DMS 273 (cell line): ENCODE data around the gene MTSS2.

Experiments
- DNase-seq: peaks from one replicate; lab custom pipeline; 2025; ENCODE audit not compliant: unreplicated experiment; lab: John Stamatoyannopoulos, UW

Gene MTSS2

DNA sequence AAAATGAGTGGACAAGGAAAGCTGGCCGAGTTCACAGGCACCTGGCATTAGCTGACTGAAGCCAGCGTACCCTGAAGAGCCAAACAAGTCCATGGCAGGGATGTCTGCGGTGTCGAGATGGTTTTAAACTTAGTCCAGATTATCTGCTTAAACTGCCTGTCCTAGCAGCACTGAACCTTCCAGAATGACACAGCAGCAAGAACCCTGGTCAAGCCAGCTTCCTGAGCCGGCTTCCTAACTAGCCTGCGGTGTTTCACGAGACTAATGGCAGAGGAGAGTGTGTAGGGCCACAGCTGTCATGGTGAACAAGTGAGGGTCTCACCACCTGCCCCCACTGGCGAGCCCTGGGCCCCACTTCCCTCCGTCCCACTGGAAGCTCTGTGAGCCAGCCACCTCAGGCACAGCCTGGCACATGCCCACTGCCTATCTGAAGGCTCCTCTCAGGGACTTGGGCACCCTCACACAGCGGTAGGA is 28.8 kb upstream of the MTSS2 start:
- DNase-seq, result no peak

DNA sequence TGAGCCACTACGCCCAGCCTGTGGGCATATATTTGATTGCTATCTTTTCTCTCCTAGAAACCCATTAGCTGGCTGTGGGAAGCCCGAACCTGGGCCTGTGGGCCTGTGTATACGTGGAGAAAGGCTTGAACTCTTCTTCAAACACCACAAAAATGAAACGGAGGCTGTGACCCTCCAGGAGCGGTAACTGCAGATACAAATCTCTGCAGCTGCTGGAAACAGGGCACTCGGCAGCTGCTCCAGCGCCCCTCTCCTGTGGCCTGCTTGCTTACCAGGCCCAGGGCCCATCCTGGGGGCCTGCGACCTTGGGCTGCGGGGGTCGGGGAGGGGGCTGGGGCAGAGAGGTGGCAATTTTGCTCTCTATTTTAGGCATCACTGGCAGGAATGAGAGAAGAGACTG is 28.0 kb upstream of the MTSS2 start:
- no peak for DNase-seq

DNA sequence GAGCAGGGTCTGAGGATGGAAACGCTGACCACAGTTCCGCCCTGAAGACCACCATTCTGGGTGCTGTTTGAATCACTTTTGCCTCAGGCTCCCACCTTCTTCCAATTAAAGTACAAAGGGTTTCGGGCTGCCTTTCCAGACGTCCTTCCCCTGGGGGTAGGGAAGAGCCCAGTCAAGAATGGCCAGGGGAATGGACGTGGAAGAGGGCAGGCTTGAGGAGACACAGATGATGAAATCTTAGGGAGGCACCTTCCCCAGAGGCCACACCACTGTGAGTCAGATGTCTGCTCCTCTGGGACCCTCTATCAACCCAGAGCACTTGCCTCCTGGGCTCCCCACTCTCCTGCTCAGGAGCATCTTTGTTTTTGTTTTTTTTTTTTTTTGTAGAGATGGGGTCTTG is 27.5 kb upstream of the MTSS2 start:
- DNase-seq, result no peak

DNA sequence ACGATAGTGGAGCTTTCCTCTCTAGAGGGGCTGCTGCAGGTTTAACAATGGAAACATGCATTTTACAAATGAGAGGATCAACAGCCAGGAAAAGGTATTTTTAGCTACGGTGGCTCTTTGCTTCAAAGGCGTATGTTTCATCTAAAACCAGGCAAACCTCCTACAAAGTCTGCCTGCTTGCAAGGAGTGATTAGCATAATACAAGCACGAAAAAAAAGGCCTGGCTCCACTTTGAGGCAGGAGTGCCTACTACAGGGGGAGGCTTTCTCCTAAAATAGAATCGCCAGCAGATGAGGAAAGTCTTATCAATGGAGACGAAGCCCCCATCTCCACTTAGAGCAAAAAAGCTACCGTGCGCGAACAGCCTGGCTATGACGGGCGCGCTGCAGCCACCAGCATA is 27.1 kb upstream of the MTSS2 start:
- DNase-seq, result no peak

DNA sequence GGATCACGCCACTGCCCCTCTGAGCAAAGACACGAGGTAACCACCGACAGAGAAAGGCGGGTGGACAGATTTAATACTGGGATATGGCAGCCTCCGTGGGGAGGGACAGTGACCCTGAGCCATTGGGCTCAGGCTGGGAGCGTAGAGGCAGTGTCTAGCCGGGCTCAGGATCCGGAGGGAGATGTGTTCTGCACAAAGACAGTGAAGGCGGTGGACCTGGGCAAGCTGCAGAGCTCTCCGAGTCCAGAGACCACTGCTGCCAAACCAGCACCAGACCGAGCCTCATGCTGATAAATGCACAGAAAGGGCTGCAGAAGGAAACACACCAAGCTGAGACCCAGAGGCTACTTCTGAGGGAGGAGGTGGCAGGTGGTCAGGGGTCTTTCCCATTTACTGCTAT is 26.5 kb upstream of the MTSS2 start:
- DNase-seq, result no peak

DNA sequence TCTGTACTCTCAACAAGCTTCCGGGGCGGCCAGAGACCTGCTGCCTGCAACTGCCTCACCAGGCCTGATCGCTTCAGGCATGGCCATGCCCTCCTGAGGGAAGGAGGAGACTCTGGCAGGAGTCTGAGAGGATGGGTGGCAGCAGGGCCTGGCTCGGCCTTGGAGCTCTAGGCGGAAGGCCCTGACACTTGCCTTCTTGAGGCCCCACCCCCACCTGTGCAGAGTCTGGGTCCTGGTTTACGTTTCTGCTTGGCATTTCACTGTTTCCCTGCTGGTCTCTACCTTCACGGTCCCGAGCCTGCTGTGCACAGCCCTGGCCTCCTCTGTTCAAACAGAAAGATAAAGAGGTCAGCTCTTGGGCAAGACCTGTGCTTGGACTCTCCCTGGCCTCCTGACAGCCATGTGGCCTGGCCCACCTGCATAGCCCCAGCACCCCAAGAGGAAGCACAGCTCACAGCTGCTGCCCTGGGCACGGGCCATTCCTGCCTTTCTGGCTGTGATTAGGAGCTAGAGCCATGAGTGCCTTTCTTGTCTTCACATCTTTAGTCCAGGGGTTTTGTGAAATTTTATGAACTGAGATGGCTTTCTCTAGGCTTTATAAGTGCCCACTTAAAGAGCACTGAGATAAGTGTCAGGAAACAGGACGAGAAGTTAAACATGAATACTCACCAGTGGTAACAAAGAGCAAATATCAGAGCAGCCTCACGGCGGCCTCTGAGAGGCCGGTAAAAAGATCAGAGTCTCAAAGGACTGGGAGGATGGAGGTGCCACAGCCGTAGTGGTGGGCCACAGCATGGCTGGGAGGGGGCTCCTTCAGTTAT is 25.6 kb upstream of the MTSS2 start:
- DNase-seq, result no peak

DNA sequence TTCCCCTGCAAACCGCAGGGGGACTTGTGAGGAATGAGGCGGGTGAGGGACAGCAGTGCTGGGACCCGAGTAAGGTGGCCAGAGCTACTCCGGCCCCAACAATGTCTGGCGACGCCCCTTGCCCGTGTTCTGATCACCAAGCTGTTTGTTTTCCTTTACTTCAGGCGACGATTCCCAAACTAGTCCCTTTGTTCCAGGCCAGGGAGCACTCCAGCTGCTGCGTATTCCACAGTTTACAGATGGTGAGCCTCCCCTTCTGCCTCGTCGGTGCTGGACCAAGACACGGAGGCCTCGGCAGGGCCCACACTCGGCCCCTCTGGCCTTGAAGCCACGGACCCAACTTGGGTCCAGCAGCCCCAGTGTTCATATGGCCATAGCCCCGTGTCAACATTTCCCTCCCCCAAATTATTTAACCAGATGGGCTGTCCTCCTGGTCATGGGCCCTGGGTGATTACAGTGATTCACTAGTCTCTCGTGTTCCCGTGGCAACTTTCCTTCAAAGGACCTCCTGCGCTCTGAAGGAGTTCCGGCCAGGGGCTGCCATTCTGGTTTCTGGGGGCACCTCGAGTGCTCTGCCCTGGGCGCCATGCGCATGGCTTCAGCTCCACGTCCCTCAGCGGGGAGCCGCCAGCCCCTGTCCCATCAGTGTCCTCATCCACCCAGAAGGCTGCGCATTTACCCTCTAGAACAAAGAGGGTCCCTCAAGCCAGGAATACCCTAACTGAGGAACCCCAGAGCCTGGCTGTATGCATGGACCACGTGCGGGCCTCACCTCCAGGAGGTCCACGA is 24.8 kb upstream of the MTSS2 start:
- DNase-seq, result peak; percentile 49

DNA sequence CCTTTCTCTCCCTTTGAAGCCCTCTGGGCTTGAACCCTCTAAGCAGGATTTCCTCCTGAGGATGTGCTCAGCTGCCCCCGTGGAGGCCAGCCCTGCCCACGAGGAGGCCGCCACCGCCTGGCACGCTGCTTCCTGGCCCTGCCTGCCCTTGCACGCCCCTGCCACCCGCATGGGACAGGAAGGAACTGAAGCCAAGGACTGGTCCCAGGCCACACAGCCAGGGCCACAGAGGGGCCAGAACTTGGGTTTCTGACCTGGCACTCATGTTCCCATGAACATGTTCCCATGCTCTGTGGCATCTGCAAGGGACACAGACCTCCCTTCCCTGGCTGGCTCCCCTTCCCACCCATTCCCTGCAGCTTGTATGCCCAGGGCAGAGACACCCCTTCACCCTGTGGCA is 24.1 kb upstream of the MTSS2 start:
- no peak for DNase-seq

DNA sequence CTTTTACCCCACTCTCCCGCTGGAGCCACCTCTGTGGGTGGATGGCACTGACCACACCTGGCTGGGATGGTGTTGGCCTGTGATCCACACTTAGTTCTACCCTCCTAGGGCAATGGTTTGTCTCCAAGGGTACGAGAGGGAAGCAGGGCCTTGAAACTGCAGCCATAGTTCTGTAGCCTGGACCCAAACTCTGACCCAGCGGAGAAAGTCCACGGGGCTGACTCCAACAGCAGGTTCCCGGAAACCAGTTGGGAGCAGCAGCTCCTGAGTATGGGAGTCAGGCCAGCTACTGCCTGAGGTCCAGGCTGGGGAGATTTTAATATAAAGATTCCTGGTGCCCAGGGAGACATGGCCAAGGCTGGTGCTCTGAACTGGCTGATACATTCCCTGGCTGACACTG is 23.6 kb upstream of the MTSS2 start:
- DNase-seq, result no peak

DNA sequence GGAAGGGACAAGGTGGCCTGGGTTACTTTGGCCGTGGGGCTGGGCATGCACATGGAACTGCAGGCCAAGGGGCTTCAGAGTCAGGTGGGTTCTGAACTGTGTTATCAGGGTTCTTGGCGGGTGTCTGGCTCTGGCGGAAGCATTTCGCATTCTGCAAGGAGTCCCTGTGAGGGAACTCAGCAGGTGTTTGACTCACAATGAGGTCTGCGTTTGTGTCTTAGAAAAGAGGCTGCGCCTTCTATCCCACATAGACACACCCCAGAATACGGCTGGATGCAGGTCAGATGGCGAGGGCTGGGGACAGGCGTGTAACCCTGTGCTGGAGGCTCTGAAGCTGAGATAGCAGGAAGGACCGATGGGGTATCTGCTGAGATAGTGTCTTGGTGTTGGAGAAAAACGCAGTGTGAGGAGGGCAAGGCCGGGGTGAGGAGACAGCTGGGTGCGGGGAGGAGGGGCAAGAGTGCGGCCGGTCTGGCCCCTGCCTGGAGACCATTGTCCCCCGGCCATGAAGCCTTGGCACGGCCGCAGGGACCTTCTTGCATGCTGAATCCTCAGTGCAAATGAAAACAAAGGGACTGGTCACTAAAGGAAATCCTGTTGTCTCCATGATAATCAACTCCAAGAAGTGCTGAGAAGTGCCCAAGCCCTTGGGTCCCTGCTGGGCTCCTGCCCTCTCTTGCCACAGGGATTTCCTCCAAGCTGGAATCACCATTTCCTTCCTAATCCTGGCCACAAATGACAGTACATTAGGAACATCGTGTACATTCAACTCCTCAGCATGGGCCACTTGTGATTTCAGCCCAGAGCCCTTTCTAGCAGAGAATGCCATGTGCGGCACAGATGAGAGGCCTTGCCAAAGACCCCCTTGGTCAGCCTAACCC is 22.8 kb upstream of the MTSS2 start:
- no peak for DNase-seq

DNA sequence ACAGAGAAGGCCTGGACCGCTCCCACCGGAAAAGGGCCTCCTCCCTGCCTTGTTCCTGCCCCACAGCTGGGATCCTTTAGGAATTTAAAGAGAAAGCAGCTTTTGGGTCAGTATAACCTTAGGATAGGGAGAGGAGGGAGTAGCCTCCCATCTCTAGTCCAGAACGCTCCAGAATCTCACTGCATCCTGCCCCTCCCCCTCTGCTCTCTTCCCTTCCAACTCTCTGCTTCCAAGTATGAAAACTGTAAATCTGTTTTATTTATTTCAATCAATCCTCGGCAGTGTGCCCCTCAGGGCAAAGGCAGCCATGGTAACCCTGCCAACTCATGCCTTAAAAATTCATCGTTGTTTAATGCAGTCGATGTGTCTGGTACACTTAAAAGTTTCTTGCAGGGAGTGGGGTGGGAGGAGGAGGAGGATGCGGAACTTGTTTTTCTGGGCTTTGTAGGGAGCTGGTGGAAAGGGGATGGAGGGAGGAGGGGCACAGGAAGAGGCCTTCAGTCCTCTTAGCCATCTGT is 21.2 kb upstream of the MTSS2 start:
- peak; percentile 40 for DNase-seq

DNA sequence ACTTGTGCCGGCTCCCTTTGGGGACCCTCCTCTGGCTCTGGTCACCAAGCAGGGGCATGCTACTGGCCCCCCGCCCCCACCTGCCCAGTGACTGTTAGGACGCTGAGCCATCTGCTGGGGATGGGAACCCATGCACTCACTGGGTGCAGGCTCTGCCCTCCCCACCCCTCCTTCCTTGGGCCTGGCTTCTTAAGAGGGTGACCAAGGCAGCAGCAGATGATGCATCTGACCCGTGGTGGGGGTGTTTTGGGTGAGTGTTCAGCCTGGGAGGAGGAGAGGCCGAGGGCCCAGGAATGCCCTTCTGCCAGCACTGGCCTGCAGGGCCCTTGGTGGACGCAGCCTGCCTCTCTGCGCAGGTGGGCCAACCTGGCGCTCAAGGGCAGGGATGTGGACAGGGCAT is 19.2 kb upstream of the MTSS2 start:
- DNase-seq, result no peak

DNA sequence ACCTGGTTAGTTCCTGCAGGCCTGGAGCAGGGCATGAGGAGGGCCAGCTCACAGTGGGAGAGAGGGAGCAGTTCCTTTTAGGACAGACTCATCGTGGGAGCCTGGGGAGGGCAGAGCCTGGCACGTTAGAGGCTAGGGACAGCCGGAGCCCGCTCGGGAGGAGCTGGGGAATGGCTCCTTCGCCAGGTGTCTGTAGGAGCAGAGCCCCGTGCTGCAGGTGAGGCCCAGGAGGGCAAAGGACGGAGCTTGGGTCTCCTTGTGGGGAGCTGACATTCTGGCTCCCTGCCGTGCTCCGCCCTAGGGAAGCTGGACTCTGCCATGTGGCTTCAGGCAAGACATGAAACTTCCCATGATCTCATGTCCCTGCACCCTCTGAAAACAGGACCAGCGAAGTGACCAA is 18.7 kb upstream of the MTSS2 start:
- DNase-seq, result peak; percentile 63

DNA sequence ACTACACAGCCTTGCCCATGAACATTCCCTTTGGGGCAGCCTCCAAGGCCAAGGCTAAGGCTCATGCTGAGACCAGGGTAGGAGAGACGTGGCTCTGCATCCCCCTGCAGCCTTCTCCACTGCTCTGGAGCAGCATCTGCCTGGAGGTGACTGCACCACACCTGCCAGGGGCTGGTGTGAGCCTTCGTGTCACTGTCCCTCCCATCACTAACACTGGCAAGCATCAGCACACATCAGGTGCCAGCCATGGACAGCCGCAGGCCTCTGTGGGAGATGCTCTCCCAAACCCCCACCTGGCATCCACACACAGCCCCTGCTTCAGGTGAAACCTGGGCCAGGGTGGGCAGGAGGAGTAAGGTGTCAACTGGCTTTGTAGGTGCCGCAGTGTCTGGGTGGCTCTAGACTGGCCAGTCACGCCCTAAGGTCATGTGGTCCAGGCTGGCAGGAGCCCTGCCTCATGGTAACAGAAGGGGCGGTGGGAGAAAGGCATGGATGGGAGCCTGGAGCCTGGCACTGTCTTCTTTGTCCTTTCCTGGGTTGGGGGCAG is 18.1 kb upstream of the MTSS2 start:
- DNase-seq, result no peak

DNA sequence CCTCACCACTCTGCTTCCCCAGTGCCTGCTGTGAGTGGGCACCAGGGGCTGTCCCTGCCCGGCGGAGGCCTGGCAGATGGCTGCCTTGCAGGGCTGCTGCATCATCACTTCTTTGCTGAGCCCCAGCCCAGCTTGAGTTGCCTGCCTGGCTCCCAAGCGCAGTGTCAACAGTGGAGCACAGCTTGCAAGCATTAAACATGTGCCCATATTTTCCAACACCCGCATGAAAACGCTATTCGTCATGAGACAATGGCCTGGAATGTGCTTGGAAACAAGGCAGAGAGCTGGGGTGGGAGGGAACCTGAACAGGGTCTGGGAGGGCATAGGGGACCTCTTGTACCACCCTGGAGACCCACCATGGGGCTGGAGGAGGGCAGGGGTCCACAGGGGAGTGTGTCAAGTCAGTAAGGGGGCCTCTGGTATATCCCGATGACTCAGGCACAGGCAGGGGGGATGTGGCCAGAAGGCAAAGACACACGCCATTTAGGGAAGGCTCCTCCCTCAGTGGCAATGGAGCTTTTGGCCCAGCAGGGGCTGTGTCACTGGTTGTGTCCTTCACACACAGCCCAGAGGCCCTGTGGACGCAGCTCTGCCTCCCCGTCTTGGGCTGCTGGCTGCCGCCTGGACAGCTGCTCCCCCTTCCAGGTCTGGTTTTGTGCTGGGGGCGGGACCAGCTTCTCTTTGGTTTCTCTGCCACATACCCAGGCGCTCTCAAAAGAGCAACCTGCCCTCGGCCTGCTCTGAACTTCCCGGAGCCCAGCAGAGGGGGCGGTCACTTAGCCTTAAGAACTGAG is 17.4 kb upstream of the MTSS2 start:
- peak; percentile 98 for DNase-seq

DNA sequence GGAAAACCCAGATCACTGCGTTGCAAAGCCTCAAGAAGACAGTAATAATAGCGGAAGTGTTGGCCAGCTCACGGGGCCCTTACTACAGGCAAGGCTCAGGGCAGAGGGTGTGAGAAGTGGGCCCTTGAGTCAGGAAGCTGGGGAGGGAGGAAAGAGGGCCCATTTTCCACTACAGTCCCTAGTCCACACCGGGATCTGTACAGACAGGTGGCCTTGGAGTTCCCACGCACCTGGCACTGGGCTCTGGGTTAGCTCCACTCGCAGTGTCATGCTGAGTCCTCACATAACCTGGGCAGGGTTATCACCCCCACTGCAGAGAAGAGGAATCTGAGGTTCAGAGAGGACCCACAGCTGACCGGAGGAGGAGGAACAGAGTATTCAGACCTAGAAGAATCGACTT is 16.8 kb upstream of the MTSS2 start:
- no peak for DNase-seq

DNA sequence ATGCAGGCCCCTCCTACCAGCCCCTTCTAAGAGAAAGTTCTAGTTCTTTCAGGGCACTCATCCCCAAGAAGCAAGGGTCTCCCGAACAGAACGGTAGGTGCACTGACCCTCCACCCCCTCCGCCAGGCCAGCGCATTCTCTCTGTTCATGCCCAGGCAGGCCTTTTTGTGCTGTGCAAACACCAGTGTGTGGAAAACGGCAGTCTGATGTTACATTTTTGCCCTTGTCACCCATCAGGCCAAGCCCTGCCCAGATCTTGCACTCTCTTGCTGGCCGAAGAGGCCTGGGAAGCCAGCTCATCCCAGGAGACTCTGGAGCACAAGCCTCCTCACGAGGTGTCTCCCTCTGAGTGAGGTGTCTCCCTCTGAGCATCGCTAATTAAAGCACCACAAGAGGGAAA is 16.1 kb upstream of the MTSS2 start:
- no peak for DNase-seq

DNA sequence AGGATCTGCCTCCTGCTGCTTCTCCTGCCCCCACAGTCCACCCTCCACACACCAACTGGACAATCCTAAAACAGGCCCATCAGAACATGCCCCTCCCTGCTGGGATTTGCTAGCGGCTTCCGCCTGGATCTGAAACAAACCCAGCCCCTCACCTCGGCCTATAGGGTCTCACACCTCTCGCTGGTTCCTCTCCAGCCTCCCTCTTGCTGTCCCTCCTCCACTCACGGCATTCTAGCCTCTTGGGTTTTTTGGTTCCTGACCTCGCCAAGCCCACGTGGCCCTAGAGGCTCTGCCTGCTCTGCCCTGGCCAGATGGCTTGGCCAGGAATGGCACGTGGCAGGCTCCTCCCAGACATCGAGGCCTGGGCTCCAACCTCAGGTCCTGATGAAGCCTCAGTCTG is 15.7 kb upstream of the MTSS2 start:
- peak; percentile 45 for DNase-seq

DNA sequence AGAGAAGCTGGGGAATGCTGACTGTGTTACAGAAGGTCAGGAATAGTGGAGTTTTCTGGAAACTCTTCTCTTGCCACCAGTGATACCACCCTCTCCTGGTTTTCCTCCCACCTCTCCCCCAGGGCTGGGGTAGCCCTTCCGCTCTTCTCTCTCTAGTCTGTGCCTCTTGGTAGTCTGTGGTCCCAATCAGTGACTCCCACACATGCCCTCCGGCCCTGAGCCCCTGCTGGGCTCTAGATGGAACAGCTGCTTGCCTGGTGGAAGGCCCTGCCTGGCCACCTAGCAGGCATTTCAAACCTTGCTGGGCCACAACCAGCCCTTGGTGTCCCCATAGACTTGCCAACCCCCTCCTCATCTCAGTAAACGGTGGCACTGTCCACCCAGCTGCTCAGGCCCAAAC is 15.2 kb upstream of the MTSS2 start:
- peak; percentile 78 for DNase-seq
